GM10847 (cell line): ENCODE results near the gene SCRN2.

ENCODE experiments used
- POLR2A ChIP-seq: IDR thresholded peaks from 2 replicates; pipeline ENCODE4 v1.6.1; 2011; ENCODE audit not compliant: insufficient read length; ENCODE audit errors: extremely low read depth

The SCRN2 gene

DNA sequence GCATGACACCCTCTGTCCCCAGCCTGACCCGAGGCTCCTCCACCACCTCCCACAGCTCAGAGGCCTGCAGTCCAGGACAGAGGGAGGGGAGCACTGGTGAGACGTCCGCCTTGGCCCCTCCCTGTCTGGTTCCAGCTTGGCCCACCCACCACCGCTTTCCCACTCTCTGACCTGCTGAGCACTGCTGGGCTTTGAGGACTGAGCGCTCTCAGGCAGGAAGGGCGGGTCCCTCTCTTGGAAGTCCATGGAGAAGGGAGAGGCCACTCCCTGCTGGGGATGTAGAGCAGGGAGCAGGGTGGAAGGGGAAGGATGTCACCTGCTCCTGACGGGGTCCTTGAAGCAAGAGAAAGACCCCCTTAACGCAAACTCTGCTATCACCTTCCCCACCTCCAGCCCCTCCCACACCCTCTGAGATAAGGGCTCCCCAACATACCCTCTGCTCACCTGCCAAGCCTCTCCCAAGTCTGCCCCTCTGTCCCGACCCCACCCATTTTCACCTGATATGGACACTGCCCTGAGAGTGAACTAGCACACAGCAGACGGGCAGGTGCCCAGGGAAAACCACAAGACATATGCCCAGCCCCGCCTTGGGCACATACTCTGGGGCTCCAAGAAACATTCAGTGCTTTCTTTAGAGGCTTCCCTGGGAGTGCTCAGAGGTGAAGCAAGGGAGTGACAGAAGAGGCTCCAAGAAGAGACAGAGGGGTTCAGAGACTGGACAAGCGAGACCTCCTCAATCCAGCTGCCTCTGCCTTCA is 20.9 kb downstream of the SCRN2 start:
- no peak for TF ChIP-seq POLR2A

DNA sequence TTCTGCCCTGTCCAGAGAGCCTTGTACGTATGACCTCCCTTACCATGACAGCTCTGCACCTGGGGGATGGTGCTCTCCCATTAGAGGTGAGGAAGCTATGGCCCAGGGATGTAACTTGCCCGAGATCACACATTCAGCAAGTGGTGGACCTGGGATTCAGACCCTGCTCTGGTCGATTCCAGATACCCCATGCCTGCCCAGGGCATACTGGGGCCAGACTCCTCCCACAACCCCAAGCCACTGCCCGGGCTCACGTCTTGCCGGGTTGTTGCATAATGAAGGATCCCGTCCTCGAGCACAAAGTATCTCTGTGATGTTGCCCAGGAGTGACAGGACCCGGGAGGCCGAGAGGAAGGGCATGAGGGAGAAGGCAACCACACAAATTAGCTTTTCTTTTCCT is 21.6 kb downstream of the SCRN2 start:
- no peak for TF ChIP-seq POLR2A

DNA sequence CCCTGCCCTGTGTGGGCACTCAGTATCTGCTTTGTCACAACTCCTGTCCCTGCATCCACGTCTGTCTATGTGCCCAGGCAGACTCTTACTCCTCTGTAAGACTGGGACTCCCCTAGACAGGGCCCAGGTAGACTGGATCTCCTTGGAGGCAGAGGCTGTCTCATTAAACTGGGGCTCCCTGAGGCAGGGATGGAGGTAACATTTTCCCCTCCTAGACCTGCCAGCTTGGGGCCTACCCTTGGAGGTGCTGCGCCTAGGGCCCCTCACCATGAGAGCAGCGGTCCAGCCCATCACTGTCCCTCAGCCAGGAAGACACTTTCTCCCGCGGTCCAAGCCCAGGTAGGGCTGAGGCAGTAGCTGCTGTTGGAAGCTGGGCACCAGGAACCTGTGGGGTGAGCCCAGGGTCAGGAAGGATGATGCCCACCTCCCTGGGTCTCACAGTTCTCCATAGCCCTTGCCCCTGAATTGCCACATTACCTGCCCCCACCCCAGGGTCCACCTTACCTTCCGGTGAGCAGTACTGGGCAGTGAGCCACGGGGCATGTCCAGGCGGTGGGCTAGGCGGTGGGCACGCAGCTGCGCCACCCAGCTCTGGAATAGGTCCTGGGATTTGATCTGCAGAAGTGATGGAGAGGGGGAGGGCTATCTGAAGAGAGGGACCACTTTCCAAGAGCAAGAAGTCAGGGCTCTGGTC is 22.9 kb downstream of the SCRN2 start:
- no peak for TF ChIP-seq POLR2A

DNA sequence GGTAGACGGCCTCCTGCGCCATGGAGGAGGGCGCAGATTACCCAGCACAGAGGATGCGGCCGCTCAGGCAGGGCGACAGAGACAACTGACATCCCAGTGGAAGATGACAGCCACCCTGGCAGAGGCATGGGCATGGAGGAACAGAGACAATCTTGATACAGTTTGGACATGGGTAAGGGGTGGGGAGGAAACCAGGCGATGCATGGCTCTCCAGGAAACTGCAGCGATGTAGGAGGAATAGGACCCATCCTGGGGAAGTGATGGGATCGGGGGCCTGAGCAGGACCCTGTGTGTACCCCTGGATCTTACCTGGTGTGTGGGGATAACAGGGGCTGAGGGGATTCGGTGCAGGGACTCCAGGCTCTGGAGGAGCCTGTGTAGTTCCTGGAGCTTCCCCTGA is 24.1 kb downstream of the SCRN2 start:
- TF ChIP-seq POLR2A, result no peak

DNA sequence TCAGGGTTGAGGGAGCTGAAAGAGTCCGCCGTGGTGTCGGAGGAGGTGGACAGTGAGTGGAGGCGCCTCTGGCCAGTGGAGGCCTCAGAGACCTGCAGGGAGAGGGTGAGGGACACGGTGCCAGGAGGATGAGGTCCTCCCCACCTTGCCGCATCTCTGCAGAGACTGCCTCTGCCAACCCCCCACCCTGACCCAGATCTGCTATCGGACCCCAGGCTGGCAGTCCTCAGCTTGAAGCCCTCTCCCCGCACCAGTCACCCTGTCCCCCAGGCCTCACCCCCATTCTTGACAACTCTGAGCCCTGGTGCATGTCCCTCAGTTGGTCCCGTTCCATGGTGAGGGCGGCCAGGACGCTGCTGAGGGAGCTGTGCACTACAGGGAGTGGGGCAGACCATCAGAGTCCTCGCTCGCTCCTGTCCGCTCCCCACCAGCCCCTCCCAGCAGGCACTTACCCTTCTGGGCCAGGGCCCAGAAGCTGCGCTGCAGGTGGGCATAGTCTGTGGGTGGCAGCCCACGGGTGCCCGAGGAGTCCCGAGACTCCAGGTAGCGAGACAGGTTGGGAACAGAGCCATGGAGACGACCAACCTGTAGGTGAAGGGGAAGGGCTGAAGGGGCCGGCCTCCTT is 24.9 kb downstream of the SCRN2 start:
- TF ChIP-seq POLR2A, result no peak

DNA sequence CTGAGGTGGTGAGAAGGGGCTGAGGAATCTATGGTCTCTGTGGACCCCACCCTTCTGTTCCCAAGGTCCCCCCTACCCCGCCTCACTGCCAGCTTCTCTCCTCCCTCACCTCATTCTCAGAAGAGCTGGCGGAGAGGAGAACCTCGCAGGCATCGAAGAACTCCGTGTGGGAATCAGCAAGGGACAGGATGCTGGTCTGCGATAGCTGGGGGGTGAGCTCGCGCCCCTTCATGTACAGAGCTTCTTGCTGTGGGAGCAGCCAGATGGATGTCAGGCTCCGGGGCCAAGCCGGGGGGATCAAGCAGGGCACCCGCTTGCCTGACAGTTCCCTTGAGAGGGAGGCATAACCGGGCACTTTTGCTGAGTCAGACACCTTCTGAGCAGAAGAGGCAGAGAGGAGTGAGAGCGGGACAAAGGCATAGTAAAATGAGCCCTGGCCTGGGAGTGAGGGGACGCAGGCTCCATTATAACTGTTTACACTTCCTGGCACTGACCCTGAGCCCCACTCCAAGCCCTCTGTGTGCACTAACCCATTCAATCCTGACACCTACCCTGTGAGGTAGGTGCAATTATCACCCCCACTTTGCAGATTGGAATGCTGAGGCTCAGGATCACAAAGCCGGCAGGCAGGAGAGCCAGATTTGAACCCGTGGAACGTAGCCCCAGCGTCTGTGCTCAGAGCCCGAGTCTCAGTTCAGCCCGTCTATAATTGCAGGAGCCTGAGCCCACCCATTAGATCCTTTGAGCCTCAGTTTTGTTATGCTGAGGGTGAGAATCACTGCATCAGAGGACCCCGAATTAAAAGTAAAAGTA is 25.8 kb downstream of the SCRN2 start:
- TF ChIP-seq POLR2A, result no peak

DNA sequence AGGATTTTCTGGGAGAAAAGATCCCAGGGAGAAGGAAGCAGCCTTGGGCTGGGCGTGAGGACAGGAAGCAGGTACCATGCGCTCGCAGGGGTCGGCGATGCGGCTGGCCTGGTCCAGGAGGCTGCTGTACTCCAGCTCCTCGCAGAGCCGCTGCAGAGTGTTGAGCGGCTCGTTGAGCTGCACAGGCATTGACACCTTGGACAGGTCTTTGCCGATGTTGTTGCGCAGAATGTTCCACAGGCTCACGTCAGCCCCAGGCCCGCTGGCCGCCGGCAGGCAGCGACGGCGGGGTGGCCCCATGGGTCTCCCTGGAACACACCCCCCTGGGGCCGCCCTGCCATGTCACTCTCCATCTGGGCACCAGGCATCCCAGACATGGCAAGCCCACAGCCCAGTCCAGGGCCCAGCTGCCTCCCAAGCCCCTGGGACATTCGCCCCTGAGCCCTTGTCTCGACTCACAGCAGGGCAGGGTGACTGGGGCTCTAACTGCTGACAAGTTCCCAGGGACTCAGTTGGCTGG is 27.5 kb downstream of the SCRN2 start:
- TF ChIP-seq POLR2A, result no peak

DNA sequence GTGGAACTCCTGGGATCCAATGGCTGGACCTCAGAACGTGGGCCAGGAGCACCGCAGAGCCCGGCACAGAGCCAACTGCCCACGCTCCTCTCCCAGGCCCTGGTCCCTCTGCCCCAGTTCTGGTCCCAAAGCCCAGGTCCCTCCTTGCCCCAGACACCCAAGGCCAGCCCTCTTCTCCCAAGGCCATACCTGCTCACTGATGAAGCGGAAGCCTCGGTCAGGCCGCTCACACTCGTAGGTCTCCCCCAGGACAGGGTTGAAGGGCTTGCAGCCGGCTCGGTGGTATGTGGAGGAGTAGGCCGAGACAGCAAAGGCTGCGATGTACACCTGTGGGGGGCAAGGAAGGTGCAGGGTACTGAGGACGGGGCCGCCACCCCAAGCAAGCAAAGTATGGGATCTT is 28.0 kb downstream of the SCRN2 start:
- no peak for TF ChIP-seq POLR2A

DNA sequence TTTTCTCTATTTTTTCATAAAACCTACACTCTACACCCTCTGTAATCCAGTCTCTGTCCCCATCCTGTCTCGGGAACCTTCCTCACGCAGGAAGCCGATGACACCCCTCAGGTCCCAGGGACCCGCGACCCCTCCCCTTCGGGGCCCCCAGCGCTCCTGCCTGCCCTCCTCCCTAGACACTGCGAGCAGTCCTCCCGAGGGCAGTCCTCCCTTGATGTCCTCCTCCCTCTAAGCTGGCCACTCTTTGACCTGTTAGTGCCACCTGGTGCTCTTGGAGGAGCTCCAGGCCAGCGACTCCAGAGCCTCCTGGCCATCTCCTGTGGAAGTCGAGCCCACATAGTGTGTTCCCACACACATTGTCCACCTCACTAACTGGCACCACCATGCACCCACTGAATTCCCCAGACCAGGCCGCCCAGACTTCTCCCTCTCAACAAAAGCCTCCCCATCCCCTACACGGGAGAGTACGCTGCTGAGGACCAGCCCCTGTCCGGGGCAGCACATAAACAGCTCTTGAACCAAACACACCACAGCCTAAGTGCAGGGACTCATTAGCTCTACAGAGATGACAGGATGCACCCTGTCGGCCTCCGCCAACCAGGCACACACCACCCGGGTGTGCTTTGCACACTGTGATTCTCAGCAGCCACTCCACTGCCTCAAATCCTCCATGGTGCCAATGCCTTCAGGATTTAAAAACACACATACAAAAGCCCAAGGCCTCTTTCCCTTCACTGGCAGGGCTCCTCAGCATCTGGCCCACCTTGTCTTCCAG is 28.7 kb downstream of the SCRN2 start:
- no peak for TF ChIP-seq POLR2A

DNA sequence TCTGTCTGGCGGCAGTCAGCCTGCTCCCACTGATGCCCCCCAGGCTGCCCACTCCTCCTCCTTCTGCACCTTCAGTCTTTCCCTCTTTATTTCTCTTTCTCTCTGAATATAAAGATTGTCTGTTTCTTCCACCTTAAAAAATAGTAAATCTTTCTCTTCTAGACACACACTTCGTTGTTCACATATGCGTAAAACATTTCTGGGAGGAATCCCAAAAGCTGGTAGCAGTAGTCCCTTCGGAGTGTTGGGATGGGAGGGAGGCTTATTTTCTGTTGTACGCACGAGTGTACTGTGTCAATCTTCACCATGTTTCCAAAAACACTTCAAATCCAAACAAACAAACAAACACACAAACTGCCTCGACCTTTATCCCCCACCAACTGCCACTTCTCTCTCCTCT is 29.4 kb downstream of the SCRN2 start:
- no peak for TF ChIP-seq POLR2A

DNA sequence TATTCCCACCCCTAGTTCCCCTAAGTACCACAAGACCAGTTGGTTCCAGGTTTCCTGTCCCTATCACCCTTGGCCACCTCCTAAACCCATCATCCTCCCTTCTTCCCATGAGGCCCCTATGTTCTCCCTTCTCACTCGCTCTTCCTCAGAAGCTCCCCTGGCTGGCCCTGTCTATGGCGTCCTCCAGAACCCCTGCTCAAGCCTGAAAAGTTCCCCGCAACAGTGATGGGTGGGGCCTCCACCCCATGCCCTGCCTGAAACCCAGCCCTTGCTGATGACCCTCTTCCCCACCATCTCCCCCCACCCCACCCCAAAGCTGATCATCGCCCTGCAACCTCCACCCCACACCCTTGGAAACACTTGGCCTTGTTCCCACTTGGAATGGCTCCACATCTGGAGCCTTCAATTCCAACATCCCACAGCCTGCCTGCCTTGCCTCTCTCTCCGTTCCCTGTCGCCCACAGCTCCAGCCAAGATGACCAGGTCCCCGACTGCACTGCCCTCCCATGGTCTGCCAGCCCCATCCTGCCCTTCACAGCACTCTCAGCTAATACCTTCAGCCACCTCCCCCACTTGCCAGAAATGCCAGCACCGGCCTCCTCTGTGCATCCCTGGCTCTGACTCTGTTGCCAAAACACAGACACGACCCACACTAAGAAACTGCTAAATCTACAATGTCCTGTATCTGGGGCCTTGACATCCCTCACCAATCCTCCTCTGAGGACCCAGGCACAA is 30.0 kb downstream of the SCRN2 start:
- TF ChIP-seq POLR2A, result no peak

DNA sequence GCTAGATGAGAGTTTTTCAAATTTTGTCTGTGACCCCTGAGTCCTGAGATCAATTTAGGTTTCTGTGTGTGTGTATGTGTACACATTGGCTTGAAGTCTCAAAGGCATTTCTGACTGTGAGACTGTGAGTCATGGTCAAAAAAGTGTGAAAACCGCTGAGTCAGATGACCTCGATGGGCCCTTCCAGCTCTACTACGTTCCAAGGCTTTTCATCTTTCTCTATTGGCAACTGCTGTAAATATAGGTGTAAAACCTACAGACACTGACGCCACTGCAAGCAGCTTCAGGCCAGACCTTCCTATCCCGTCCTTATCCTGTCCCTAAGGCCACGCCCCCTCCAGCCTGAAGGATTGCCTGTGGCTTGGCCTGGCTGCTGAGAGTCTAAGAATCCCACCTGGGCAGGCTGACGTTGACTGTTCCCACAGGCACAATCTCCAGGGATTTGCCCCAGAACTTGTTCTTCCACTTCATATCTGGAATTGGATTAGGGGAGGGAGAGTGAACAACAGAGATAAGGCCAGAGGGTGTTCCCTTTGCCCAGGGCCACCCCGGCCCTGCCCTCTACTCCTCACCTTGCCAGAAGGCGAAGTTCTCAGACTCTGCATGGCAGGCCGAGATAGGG is 30.8 kb downstream of the SCRN2 start:
- no peak for TF ChIP-seq POLR2A

DNA sequence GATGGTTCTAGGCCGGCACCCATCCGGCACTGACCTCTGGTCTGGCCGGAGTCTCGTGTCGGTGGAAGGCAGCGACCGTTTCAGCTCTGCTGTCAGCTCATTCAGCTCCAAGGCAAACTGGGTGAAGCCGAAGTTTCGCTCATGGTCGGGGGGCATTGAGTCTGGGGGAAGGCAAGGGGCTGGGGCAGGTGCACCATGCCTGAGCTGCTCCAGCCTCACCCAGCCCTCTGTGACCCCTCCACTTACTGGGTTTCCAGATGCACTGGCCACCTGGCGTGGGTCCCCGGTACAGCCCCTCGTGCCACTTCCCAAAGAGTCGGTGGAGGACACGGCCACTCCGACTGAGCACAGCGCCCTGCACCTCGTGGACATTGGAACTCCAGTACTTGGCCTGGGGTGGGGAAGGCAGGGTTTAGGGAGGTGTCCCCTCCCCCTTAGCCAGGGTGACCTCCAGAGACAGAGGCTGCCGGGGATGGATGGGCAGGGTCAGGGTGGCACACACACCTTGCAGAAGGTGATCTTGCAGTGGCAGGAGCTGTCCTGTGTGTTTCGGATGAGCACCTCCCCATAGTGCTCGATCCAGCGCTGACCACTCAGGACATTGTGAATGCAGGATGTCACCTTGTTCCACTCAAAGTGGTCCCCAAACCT is 32.1 kb downstream of the SCRN2 start:
- no peak for TF ChIP-seq POLR2A
